Endometrium (tissue), 2 donors: ENCODE results near the gene POM121C.
"Not testable (repeated sequence)": the region's sequence is repeated elsewhere in the genome, so short reads cannot be mapped to it uniquely, and the experiment has no call there.

Source experiments
- FAIRE-seq: peaks from 2 replicates; lab custom pipeline; 2012; peaks lifted over from hg19 to GRCh38; lab: Jason Lieb, UNC
- donor health status: control.
- donor health status: control.

POM121C gene

GRCh38 chr7:75393194-75393593 is 92.9 kb downstream of the POM121C start:
- not testable (repeated sequence) for FAIRE-seq

- not testable (repeated sequence) for FAIRE-seq
These were observed 111.4 kb downstream of the POM121C start for GRCh38 chr7:75374519-75375317.

GRCh38 chr7:75374144-75374518 is 112.0 kb downstream of the POM121C start:
- FAIRE-seq, result not testable (repeated sequence)

GRCh38 chr7:75367313-75367712 is 118.8 kb downstream of the POM121C start:
- not testable (repeated sequence) for FAIRE-seq
